GM19395 (cell line): ENCODE data around the gene CASZ1.

Source experiments
- ATAC-seq: cut with Tn5 transposase; IDR thresholded peaks from one replicate; pipeline ENCODE4 v1.9.1; 2021; ENCODE audit warnings: mild to moderate bottlenecking, moderate library complexity; ENCODE audit not compliant: unreplicated experiment

Gene CASZ1

GRCh38 chr1:10593750-10594149 is 202.7 kb downstream of the CASZ1 start:
- no peak for ATAC-seq

- ATAC-seq, result no peak
Measured at GRCh38 chr1:10592373-10592772, 204.1 kb downstream of the CASZ1 start.

DNA sequence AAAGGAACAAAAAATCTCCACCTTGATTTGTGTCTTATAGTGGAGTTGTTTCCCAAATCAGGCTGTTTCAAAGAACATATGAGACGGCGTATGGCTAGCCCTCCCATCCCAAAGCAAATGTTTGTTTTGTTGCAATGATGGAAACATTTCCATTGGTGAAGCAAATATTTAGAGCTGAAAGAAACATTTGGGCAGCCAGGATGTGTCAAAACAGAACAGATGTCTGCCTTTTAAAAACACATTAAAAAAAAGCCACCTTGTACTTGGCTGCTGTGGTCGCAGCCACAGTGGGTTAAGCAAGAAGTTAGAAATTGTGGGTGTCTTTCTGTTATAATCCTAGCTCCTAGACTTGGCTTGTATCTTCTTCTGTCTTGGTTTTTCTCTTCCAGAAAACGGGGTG is 205.4 kb downstream of the CASZ1 start:
- no peak for ATAC-seq

GRCh38 chr1:10589074-10589473 is 207.4 kb downstream of the CASZ1 start:
- ATAC-seq, result no peak

- no peak for ATAC-seq
Measured at GRCh38 chr1:10588640-10589039, 207.8 kb downstream of the CASZ1 start.
